WTC11 (cell line): ENCODE measurements around the gene SH3PXD2A. TPM values are rescaled to one million over a fixed set of nuclear protein-coding genes. Genes with fewer than 3 reads are reported as not detected.

ENCODE experiments used
- ATAC-seq: fragments of 200-7000 bp; cut with Tn5 transposase; 2 replicates; pipeline ENCODE4 v1.10.0; 2021; ENCODE audit warnings: mild to moderate bottlenecking, moderate library complexity
- CTCF ChIA-PET: fragments of 300-600 bp; sonication (Branson Sonifier 250); formaldehyde crosslinking; loops from one replicate; lab custom pipeline; 2021; ENCODE audit warnings: antibody characterized with exemption; lab: Charles Lee
- POLR2A ChIA-PET: fragments of 350-600 bp; sonication (Branson Sonifier 250); formaldehyde crosslinking; loops from one replicate; lab custom pipeline; 2021; ENCODE audit warnings: antibody characterized with exemption; lab: Charles Lee
- DNase-seq: peaks from one replicate; pipeline ENCODE4 v3.0.0; 2021; ENCODE audit warnings: low spot score
- H3K27ac Mint-ChIP-seq: 2 replicates; pipeline ENCODE4 v1.8.0; 2021; ENCODE audit warnings: mixed read lengths
- H3K27me3 Mint-ChIP-seq: 2 replicates; pipeline ENCODE4 v1.8.0; 2021; ENCODE audit warnings: low read depth, mild to moderate bottlenecking, moderate library complexity, mixed read lengths
- H3K36me3 Mint-ChIP-seq: 2 replicates; pipeline ENCODE4 v1.8.0; 2021; ENCODE audit warnings: mixed read lengths
- H3K4me1 Mint-ChIP-seq: 2 replicates; pipeline ENCODE4 v1.8.0; 2022; ENCODE audit warnings: mixed read lengths
- H3K4me3 Mint-ChIP-seq: 2 replicates; pipeline ENCODE4 v1.8.0; 2021; ENCODE audit warnings: mild to moderate bottlenecking, moderate library complexity, mixed read lengths
- H3K9me3 Mint-ChIP-seq: 2 replicates; pipeline ENCODE4 v1.8.0; 2021; ENCODE audit warnings: mixed read lengths
- AFF4 ChIP-seq: sonication (generic); formaldehyde crosslinking; IDR thresholded peaks from 2 replicates; pipeline ENCODE4 v1.8.1; 2023; ENCODE audit warnings: mild to moderate bottlenecking, missing genetic modification reagents, borderline replicate concordance
- ATF3 ChIP-seq: sonication (generic); formaldehyde crosslinking; conservative IDR thresholded peaks from 2 replicates; pipeline ENCODE4 v1.8.1; 2022; ENCODE audit warnings: mild to moderate bottlenecking, missing genetic modification reagents
- EMX1 ChIP-seq: fragments of 250-450 bp; sonication (Bioruptor Pico); IDR thresholded peaks from 2 replicates; pipeline ENCODE4 v1.8.0; 2021; ENCODE audit warnings: mild to moderate bottlenecking
- FOXP1 ChIP-seq: sonication (generic); formaldehyde crosslinking; IDR thresholded peaks from 2 replicates; pipeline ENCODE4 v1.8.0; 2022; ENCODE audit warnings: missing genetic modification reagents, mild to moderate bottlenecking, moderate library complexity, borderline replicate concordance
- IRF2 ChIP-seq: sonication (generic); formaldehyde crosslinking; IDR thresholded peaks from 2 replicates; pipeline ENCODE4 v1.8.0; 2022; ENCODE audit warnings: low read depth, missing genetic modification reagents, borderline replicate concordance
- NR3C1 ChIP-seq: sonication (generic); formaldehyde crosslinking; conservative IDR thresholded peaks from 2 replicates; pipeline ENCODE4 v1.8.1; 2023; ENCODE audit warnings: low read depth, mild to moderate bottlenecking, missing genetic modification reagents
- RORB ChIP-seq: fragments of 250-450 bp; sonication (Bioruptor Pico); IDR thresholded peaks from 2 replicates; pipeline ENCODE4 v1.9.0; 2021; ENCODE audit warnings: mild to moderate bottlenecking
- USF1 ChIP-seq: sonication (generic); formaldehyde crosslinking; IDR thresholded peaks from 2 replicates; pipeline ENCODE4 v1.8.0; 2022; ENCODE audit warnings: mild to moderate bottlenecking, missing genetic modification reagents
- ZNF219 ChIP-seq: sonication (generic); formaldehyde crosslinking; IDR thresholded peaks from 2 replicates; pipeline ENCODE4 v1.8.0; 2023; ENCODE audit warnings: missing genetic modification reagents, mild to moderate bottlenecking, borderline replicate concordance
- ZNF281 ChIP-seq: sonication (generic); formaldehyde crosslinking; IDR thresholded peaks from 2 replicates; pipeline ENCODE4 v1.8.0; 2023; ENCODE audit warnings: mild to moderate bottlenecking, missing genetic modification reagents
- ZNF423 ChIP-seq: fragments of 250-450 bp; sonication (Bioruptor Pico); IDR thresholded peaks from 2 replicates; pipeline ENCODE4 v2.1.2; 2022; ENCODE audit warnings: mild to moderate bottlenecking, moderate library complexity
- ZSCAN18 ChIP-seq: fragments of 250-450 bp; sonication (Bioruptor Pico); IDR thresholded peaks from 2 replicates; pipeline ENCODE4 v2.1.2; 2022; ENCODE audit warnings: mild to moderate bottlenecking, moderate library complexity
- total RNA-seq: library from RNA; stranded (reverse); gene quantifications from 3 replicates; pipeline ENCODE4 v1.2.3, GENCODE V29; 2021
- TF ChIP-seq, protein P1 (sequence below): sonication (generic); formaldehyde crosslinking; IDR thresholded peaks from 2 replicates; pipeline ENCODE4 v1.8.0; 2022; ENCODE audit warnings: mild to moderate bottlenecking, missing genetic modification reagents
- TF ChIP-seq, protein P2 (sequence below): fragments of 200-600 bp; IDR thresholded peaks from 2 replicates; pipeline ENCODE4 v1.8.0; 2022; ENCODE audit warnings: antibody characterized with exemption
- TF ChIP-seq, protein P3 (sequence below): sonication (generic); formaldehyde crosslinking; IDR thresholded peaks from 2 replicates; pipeline ENCODE4 v1.8.0; 2022; ENCODE audit warnings: missing genetic modification reagents

The SH3PXD2A gene
- total RNA-seq, 1 experiment from 2014 or later: 15.7 TPM

GRCh38 chr10:103727991-103728689 is 127.2 kb downstream of the SH3PXD2A start:
- CTCF ChIA-PET: interaction anchor here (0.6 to 4.4 kb wide), 8 partner anchors 15 to 160 kb away, joined by 3 to 21 read pairs (median 6); partner anchors contain the start of gene SH3PXD2A

More at GRCh38 chr10:103727991-103728689, 127.2 kb downstream of the SH3PXD2A start:
- peaks cover 37% of the 10 kb centered on the region for H3K4me1 Mint-ChIP-seq
- DNase-seq (no peak), ATAC-seq (no peak)
- no peaks in the 10 kb centered on the region for H3K27me3 Mint-ChIP-seq
- TF ChIP-seq NR3C1 (CRISPR knock-in tag): no peak
- no peak for TF ChIP-seq AFF4 (CRISPR knock-in tag)
- TF ChIP-seq, protein P1, sequence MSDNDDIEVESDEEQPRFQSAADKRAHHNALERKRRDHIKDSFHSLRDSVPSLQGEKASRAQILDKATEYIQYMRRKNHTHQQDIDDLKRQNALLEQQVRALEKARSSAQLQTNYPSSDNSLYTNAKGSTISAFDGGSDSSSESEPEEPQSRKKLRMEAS (CRISPR knock-in tag): no peak
- TF ChIP-seq FOXP1 (CRISPR knock-in tag): no peak
- no peak for TF ChIP-seq RORB
- TF ChIP-seq, protein P2, sequence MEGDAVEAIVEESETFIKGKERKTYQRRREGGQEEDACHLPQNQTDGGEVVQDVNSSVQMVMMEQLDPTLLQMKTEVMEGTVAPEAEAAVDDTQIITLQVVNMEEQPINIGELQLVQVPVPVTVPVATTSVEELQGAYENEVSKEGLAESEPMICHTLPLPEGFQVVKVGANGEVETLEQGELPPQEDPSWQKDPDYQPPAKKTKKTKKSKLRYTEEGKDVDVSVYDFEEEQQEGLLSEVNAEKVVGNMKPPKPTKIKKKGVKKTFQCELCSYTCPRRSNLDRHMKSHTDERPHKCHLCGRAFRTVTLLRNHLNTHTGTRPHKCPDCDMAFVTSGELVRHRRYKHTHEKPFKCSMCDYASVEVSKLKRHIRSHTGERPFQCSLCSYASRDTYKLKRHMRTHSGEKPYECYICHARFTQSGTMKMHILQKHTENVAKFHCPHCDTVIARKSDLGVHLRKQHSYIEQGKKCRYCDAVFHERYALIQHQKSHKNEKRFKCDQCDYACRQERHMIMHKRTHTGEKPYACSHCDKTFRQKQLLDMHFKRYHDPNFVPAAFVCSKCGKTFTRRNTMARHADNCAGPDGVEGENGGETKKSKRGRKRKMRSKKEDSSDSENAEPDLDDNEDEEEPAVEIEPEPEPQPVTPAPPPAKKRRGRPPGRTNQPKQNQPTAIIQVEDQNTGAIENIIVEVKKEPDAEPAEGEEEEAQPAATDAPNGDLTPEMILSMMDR: no peak
- TF ChIP-seq, protein P3, sequence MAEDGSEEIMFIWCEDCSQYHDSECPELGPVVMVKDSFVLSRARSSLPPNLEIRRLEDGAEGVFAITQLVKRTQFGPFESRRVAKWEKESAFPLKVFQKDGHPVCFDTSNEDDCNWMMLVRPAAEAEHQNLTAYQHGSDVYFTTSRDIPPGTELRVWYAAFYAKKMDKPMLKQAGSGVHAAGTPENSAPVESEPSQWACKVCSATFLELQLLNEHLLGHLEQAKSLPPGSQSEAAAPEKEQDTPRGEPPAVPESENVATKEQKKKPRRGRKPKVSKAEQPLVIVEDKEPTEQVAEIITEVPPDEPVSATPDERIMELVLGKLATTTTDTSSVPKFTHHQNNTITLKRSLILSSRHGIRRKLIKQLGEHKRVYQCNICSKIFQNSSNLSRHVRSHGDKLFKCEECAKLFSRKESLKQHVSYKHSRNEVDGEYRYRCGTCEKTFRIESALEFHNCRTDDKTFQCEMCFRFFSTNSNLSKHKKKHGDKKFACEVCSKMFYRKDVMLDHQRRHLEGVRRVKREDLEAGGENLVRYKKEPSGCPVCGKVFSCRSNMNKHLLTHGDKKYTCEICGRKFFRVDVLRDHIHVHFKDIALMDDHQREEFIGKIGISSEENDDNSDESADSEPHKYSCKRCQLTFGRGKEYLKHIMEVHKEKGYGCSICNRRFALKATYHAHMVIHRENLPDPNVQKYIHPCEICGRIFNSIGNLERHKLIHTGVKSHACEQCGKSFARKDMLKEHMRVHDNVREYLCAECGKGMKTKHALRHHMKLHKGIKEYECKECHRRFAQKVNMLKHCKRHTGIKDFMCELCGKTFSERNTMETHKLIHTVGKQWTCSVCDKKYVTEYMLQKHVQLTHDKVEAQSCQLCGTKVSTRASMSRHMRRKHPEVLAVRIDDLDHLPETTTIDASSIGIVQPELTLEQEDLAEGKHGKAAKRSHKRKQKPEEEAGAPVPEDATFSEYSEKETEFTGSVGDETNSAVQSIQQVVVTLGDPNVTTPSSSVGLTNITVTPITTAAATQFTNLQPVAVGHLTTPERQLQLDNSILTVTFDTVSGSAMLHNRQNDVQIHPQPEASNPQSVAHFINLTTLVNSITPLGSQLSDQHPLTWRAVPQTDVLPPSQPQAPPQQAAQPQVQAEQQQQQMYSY (CRISPR knock-in tag): no peak
- TF ChIP-seq IRF2 (CRISPR knock-in tag): no peak
- no peak for TF ChIP-seq ZNF219 (CRISPR knock-in tag)
- no peak for TF ChIP-seq EMX1 (CRISPR knock-in tag)
- TF ChIP-seq ZNF281 (CRISPR knock-in tag): no peak
- no peak for TF ChIP-seq ATF3 (CRISPR knock-in tag)
- no peak for TF ChIP-seq ZSCAN18 (CRISPR knock-in tag)
- TF ChIP-seq ZNF423 (CRISPR knock-in tag): no peak
- TF ChIP-seq USF1 (CRISPR knock-in tag): no peak
- H3K9me3 Mint-ChIP-seq: no peaks in the 10 kb centered on the region
- H3K27ac Mint-ChIP-seq: no peak overlapping the region
- POLR2A ChIA-PET: no interaction called here
- H3K36me3 Mint-ChIP-seq: no peaks in the 10 kb centered on the region
- no peak overlapping the region for H3K4me3 Mint-ChIP-seq
